DOHH2 (cell line): ENCODE data around the gene FZR1.

ENCODE experiments used
- H3F3A ChIP-seq: fragments of 200-600 bp; sonication (generic), shearing (Covaris generic); 2 replicates; pipeline ENCODE4 v1.6.0; 2016; ENCODE audit warnings: antibody characterized with exemption, mild to moderate bottlenecking; ENCODE audit not compliant: control insufficient read depth, insufficient read depth
- H3K27ac ChIP-seq: fragments of 200-600 bp; sonication (generic); 2 replicates; pipeline ENCODE4 v1.5.1; 2014; ENCODE audit warnings: low read depth, mild to moderate bottlenecking, low read length, moderate library complexity
- H3K27me3 ChIP-seq: fragments of 200-600 bp; sonication (generic); 2 replicates; pipeline ENCODE4 v1.6.1; 2014; ENCODE audit warnings: mild to moderate bottlenecking, low read length, mixed read lengths; ENCODE audit not compliant: control insufficient read depth
- H3K36me3 ChIP-seq: fragments of 200-600 bp; sonication (generic); 2 replicates; pipeline ENCODE4 v1.6.1; 2014; ENCODE audit warnings: mild to moderate bottlenecking, low read length, moderate library complexity, mixed read lengths; ENCODE audit not compliant: control insufficient read depth
- H3K4me1 ChIP-seq: fragments of 200-600 bp; sonication (generic); 2 replicates; pipeline ENCODE4 v1.6.1; 2014; ENCODE audit warnings: mild to moderate bottlenecking, low read length, mixed read lengths; ENCODE audit not compliant: control insufficient read depth
- H3K4me2 ChIP-seq: fragments of 200-600 bp; sonication (generic); 2 replicates; pipeline ENCODE4 v1.6.0; 2014; ENCODE audit warnings: mild to moderate bottlenecking, low read length, moderate library complexity
- H3K4me3 ChIP-seq: fragments of 200-600 bp; sonication (generic); 2 replicates; pipeline ENCODE4 v1.5.1; 2014; ENCODE audit warnings: mild to moderate bottlenecking, low read length, mixed read lengths
- H3K79me2 ChIP-seq: fragments of 200-600 bp; sonication (generic); 2 replicates; pipeline ENCODE4 v1.6.1; 2014; ENCODE audit warnings: mild to moderate bottlenecking, low read length, mixed read lengths; ENCODE audit not compliant: control insufficient read depth
- H3K9me2 ChIP-seq: fragments of 200-600 bp; sonication (generic); replicated peaks from 2 replicates; pipeline ENCODE4 v1.6.1; 2014; ENCODE audit warnings: mild to moderate bottlenecking, low read length, mixed read lengths; ENCODE audit not compliant: control insufficient read depth
- H3K9me3 ChIP-seq: fragments of 200-600 bp; sonication (generic); 2 replicates; pipeline ENCODE4 v1.6.1; 2014; ENCODE audit warnings: antibody characterized with exemption, low read length, mixed read lengths; ENCODE audit not compliant: control insufficient read depth, insufficient read depth
- H4K20me1 ChIP-seq: fragments of 200-600 bp; sonication (generic); 2 replicates; pipeline ENCODE4 v1.6.0; 2014; ENCODE audit warnings: low read depth, mild to moderate bottlenecking, antibody characterized with exemption, low read length, moderate library complexity; ENCODE audit not compliant: control insufficient read depth, insufficient read depth
- CTCF ChIP-seq: fragments of 200-600 bp; sonication (generic); IDR thresholded peaks from one replicate; pipeline ENCODE4 v1.5.1; 2014; ENCODE audit warnings: antibody characterized with exemption, mild to moderate bottlenecking, low read depth, low read length; ENCODE audit not compliant: poor library complexity, severe bottlenecking
- EZH2phosphoT487 ChIP-seq: fragments of 200-600 bp; sonication (generic); IDR thresholded peaks from 2 replicates; pipeline ENCODE4 v1.6.1; 2017; ENCODE audit warnings: borderline replicate concordance, mild to moderate bottlenecking, antibody characterized with exemption, low read length, moderate library complexity, mixed read lengths

Gene FZR1

GRCh38 chr19:3503036-3503572 is 3.0 kb upstream of the FZR1 start:
- no peak overlapping the region for H3K4me3 ChIP-seq
- peaks cover 7% of the 10 kb centered on the region; the same call in 1 of the 2 replicates for H4K20me1 ChIP-seq
- H3K4me1 ChIP-seq: peaks cover 35% of the 10 kb centered on the region
- H3K27me3 ChIP-seq: no peaks in the 10 kb centered on the region
- peaks cover 8% of the 10 kb centered on the region for H3K36me3 ChIP-seq
- peaks cover 43% of the 10 kb centered on the region for H3K79me2 ChIP-seq
- no peaks in the 10 kb centered on the region; the same call in 1 of the 2 replicates for H3F3A ChIP-seq
- no peak overlapping the region for H3K4me2 ChIP-seq
- no peak for TF ChIP-seq EZH2phosphoT487
- no peak for TF ChIP-seq CTCF
- H3K9me3 ChIP-seq: no peaks in the 10 kb centered on the region
- H3K27ac ChIP-seq: no peak overlapping the region
- H3K9me2 ChIP-seq: no peaks in the 10 kb centered on the region

GRCh38 chr19:3504735-3505134 is 1.4 kb upstream of the FZR1 start:
- TF ChIP-seq EZH2phosphoT487: no peak
- no peak for TF ChIP-seq CTCF

DNA sequence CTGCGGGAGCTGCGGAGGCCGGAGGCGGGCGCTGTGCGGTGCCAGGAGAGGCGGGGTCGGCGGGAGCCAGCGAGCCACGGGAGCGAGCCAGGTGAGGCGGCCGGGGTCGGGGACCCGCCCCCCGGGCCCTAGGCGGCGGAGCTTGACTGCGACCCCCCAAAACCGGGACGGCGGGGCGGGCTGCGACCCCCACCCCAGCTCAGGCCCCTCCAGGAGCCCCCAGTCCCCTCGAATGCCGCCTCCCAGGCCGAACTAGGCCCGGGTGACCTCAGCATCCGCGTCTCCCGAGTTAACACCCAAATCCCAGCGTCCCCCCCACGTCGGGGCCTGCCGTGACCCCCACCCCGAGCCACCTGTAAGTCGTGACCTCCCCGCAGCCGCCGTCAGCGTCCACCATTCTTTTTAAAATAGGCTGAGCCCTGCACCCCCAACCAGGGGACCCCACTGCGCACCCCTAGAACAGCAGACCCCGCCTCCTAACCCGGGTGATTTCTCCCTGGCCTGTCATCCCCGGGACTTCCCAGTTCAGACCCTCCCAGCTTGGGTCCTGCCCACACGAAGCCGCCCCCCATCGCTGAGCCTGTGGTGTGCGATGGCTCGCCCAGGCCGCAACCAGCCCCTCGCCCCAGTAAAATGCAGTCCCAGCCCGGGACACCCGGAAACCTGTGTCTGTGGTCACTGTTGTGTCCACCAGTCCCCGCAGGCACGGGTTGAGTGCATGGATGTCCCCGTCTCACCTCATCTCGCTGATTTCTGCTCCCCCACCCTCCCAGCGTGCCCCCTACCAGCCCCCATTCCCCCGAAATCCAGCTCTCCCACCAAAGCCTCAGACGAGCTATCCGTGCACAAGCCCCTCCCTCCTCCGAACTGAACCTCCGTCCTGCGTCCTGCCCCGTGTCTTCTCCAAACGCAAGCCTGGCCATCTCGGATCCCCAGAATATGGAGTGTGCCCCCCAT is 551 bp downstream of the FZR1 start:
- H3K27ac ChIP-seq: peak overlapping the region; percentile 51
- TF ChIP-seq CTCF (no peak), EZH2phosphoT487 (no peak)
- H3K4me1 ChIP-seq: peaks cover 20% of the 10 kb centered on the region

More at GRCh38 chr19:3504735-3505134, 1.4 kb upstream of the FZR1 start:
- Histone ChIP-seq H3K4me2 (peak overlapping the region; percentile 68), H4K20me1 (peaks cover 10% of the 10 kb centered on the region; the same call in 1 of the 2 replicates), H3K79me2 (peaks cover 43% of the 10 kb centered on the region), H3K9me2 (no peaks in the 10 kb centered on the region), H3K36me3 (peaks cover 22% of the 10 kb centered on the region), H3F3A (no peaks in the 10 kb centered on the region; the same call in 1 of the 2 replicates), H3K27me3 (no peaks in the 10 kb centered on the region), H3K27ac (no peak overlapping the region), H3K4me3 (peak overlapping the region; percentile 74), H3K4me1 (peaks cover 27% of the 10 kb centered on the region), H3K9me3 (no peaks in the 10 kb centered on the region)

More for the DNA sequence above, 551 bp downstream of the FZR1 start:
- H3K4me2 ChIP-seq: peak overlapping the region; percentile 93
- H3K9me2 ChIP-seq: no peaks in the 10 kb centered on the region
- no peaks in the 10 kb centered on the region; the same call in 1 of the 2 replicates for H3F3A ChIP-seq
- peak overlapping the region; percentile 89 for H3K4me3 ChIP-seq
- H3K9me3 ChIP-seq: no peaks in the 10 kb centered on the region
- H3K27me3 ChIP-seq: no peaks in the 10 kb centered on the region
- H4K20me1 ChIP-seq: peaks cover 10% of the 10 kb centered on the region; the same call in 1 of the 2 replicates
- H3K36me3 ChIP-seq: peaks cover 36% of the 10 kb centered on the region
- peaks cover 55% of the 10 kb centered on the region for H3K79me2 ChIP-seq
